Astrocyte of the cerebellum (primary cell): ENCODE results near the gene ZNF554.

Experiments
- DNase-seq: peaks from one replicate; pipeline ENCODE4 v3.0.0-alpha.2; 2011; ENCODE audit warnings: low read depth
- H3K4me3 ChIP-seq: 2 replicates; pipeline ENCODE4 v1.5.1; 2011; ENCODE audit warnings: mild to moderate bottlenecking, low read depth, low read length, moderate library complexity
- CTCF ChIP-seq: IDR thresholded peaks from 2 replicates; pipeline ENCODE4 v1.5.1; 2012; ENCODE audit warnings: low read length, low read depth, moderate library complexity, mild to moderate bottlenecking; ENCODE audit errors: missing control alignments
- in situ Hi-C: cut with HindIII; loops from 2 replicates; pipeline ENCODE4 v1.10.0; 2017; ENCODE audit warnings: low sequenced_read_pairs

The ZNF554 gene

DNA sequence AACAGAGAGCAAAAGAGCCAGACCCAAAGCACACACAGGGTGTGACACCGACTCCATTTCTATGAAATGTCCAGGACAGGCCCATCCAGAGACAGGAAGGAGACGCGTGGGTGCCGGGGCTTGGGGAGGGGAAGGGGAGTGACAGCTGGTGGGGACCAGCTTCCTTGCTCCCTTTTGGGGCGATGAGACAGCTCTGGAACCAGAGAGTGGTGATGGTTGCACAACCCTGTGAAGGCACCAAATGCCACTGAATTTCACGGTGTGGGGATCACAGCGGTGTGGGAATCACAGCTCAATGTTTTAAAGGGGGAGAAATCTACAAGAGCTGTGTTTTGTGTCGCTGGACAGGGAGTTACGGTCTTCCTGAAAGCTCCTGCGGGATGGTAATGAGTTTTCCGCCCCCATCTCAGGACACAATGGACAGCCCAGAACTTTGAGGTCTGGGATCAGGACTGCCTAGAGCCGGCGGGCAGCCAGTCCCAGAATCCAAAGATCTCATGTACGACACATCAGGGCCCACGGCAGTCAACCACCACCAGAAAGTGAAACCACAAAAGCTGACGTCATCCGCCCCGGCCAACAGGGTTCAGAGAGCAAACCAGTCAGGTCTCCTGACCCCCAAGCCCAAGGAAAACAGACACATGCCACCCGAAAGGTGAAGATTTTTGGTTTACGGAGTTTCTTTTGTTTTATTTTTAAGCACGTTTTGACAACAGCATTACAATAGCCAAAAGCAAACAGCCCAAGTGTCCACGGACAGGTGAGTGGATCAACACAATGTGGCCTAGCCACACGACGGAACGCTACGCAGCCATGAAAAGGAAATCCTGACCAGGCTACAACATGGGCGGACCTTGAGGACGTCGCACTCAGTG, 43.9 kb upstream of the ZNF554 start:
- TF ChIP-seq CTCF = no peak
- peak; percentile 26 for DNase-seq
- no peak overlapping the region for H3K4me3 ChIP-seq
- in situ Hi-C loops = no loop called here

- DNase-seq = no peak
- no peak overlapping the region for H3K4me3 ChIP-seq
- TF ChIP-seq CTCF = no peak
- in situ Hi-C loops = no loop called here
These were observed 41.5 kb upstream of the ZNF554 start for GRCh38 chr19:2777952-2778683.

GRCh38 chr19:2779121-2779740, 40.4 kb upstream of the ZNF554 start:
- TF ChIP-seq CTCF = no peak
- no peak overlapping the region for H3K4me3 ChIP-seq
- DNase-seq = no peak
- in situ Hi-C loops = no loop called here

DNA sequence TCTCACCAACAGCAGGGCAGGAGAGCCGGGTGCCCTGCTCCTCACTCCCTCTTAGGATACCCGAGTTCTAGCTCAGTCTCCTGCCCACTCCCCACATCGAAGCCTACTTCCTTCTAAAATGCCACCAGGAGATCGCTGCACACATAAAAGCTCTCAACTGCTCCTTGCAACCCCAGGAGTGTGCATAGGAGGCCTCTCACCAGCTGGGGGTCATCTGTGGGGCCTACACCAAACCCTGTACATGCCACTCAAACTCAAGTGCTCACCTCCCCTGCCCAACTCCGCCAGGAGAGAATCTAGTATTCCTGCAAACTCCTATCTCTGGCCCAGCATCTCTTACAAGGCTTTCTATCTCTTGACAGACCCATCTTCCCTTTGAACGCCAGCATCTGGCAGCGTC, 39.4 kb upstream of the ZNF554 start:
- no peak overlapping the region for H3K4me3 ChIP-seq
- in situ Hi-C loops = no loop called here
- TF ChIP-seq CTCF = no peak
- no peak for DNase-seq

DNA sequence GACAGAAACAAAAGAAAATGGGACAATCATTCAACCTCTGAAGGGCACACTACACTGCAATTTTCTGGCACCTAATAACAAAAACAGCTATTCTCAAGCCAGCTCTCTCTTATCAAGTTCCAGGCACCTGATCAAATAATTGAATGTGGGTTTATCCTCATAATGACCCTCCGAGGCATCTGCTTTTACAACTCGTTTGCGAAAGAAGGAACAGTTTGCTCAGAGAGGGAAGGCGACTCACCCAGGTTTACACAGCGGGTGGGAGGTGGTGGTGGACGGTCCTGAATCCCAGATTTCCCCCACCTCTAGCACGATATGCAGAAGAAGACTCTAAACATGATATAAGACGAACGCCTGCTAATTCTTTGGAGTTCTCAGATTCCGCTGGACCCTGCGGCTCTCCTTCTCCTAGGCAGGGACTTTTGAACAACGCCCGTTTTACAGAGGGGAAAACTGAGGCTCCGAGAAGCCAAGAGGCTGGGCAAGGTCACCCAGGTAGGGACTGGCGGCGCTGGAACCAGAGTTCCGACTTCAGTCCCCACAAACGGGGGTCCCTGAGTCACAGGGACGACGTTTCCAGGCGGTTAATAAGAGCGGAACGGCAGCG, 37.2 kb upstream of the ZNF554 start:
- peak overlapping the region; percentile 99 for H3K4me3 ChIP-seq
- DNase-seq = no peak
- in situ Hi-C loops = no loop called here
- TF ChIP-seq CTCF = no peak
